PC-9 (cell line): ENCODE data around the gene TMPRSS12. TPM values are rescaled to one million over a fixed set of nuclear protein-coding genes. Genes with fewer than 3 reads are reported as not detected.

Experiments
- BruUV-seq: library from RNA; stranded (reverse); fragments of 400-500 nt; replicated peaks from 2 replicates; lab custom pipeline; 2021; lab: Mats Ljungman, UMichigan
- CTCF ChIA-PET: fragments of 300-600 bp; sonication (Branson Sonifier 250); formaldehyde crosslinking; loops from one replicate; lab custom pipeline; 2022; ENCODE audit warnings: antibody characterized with exemption; lab: Charles Lee
- POLR2A ChIA-PET: fragments of 300-600 bp; sonication (Branson Sonifier 250); formaldehyde crosslinking; loops from one replicate; lab custom pipeline; 2022; ENCODE audit warnings: antibody characterized with exemption; ENCODE audit not compliant: unreplicated experiment; lab: Charles Lee
- DNase-seq, 2 experiments: peaks; one replicate each; pipeline versions ENCODE4 v3.0.0 to v3.0.0-alpha.2; 2015 to 2022; ENCODE audit warnings: mixed read lengths in 1 of 2
- H2AFZ ChIP-seq: fragments of 200-600 bp; sonication (generic); 2 replicates; pipeline ENCODE4 v1.8.1; 2017; ENCODE audit warnings: antibody characterized with exemption
- H3F3A ChIP-seq: fragments of 200-600 bp; sonication (generic); 2 replicates; pipeline ENCODE4 v1.8.1; 2017; ENCODE audit warnings: antibody characterized with exemption, mild to moderate bottlenecking, low read depth; ENCODE audit not compliant: insufficient read depth
- H3K27ac ChIP-seq: fragments of 200-600 bp; sonication (generic); 2 replicates; pipeline ENCODE4 v1.6.1; 2016; ENCODE audit warnings: mixed run types
- H3K27me3 ChIP-seq: fragments of 200-600 bp; sonication (generic); 2 replicates; pipeline ENCODE4 v1.6.1; 2016; ENCODE audit warnings: low read depth, mixed run types; ENCODE audit not compliant: insufficient read depth
- H3K36me3 ChIP-seq: fragments of 200-600 bp; sonication (generic); 2 replicates; pipeline ENCODE4 v1.6.1; 2016; ENCODE audit warnings: low read depth, mixed run types
- H3K4me1 ChIP-seq: fragments of 200-600 bp; sonication (generic); replicated peaks from 2 replicates; pipeline ENCODE4 v1.6.1; 2016; ENCODE audit warnings: mixed run types; ENCODE audit not compliant: insufficient read depth
- H3K4me2 ChIP-seq: fragments of 200-600 bp; sonication (generic); 2 replicates; pipeline ENCODE4 v1.6.1; 2017; ENCODE audit warnings: mixed run types
- H3K4me3 ChIP-seq: fragments of 200-600 bp; sonication (generic); 2 replicates; pipeline ENCODE4 v1.6.1; 2016; ENCODE audit warnings: mixed run types
- H3K79me2 ChIP-seq: fragments of 200-600 bp; sonication (generic); 2 replicates; pipeline ENCODE4 v1.6.1; 2017; ENCODE audit warnings: low read depth, mixed run types
- H3K9me2 ChIP-seq: fragments of 200-600 bp; sonication (generic); 2 replicates; pipeline ENCODE4 v1.8.1; 2017; ENCODE audit warnings: mild to moderate bottlenecking; ENCODE audit not compliant: insufficient read depth
- H3K9me3 ChIP-seq: fragments of 200-600 bp; sonication (generic); 2 replicates; pipeline ENCODE4 v1.8.1; 2016; ENCODE audit warnings: low read depth; ENCODE audit not compliant: insufficient read depth
- H4K20me1 ChIP-seq: fragments of 200-600 bp; sonication (generic); 2 replicates; pipeline ENCODE4 v1.8.1; 2017; ENCODE audit not compliant: insufficient read depth
- CTCF ChIP-seq: fragments of 200-600 bp; sonication (generic); conservative IDR thresholded peaks from 2 replicates; pipeline ENCODE4 v1.6.1; 2017; ENCODE audit warnings: mixed run types, antibody characterized with exemption, mild to moderate bottlenecking, moderate library complexity
- EZH2 ChIP-seq: fragments of 200-600 bp; sonication (generic); IDR thresholded peaks from 2 replicates; pipeline ENCODE4 v1.8.0; 2017; ENCODE audit warnings: antibody characterized with exemption, low read depth
- intact Hi-C: fragments of 100-400 bp; cut with micrococcal nuclease; formaldehyde crosslinking; loops from one replicate; pipeline ENCODE4 v1.10.0; 2022; ENCODE audit not compliant: unreplicated experiment
- total RNA-seq: library from RNA; stranded (reverse); gene quantifications from 2 replicates; pipeline ENCODE4 v1.2.3, GENCODE V29; 2021

The TMPRSS12 gene
- total RNA-seq, 1 experiment from 2014 or later: not detected

GRCh38 chr12:50934981-50935807 lies 92.5 kb downstream of the TMPRSS12 start:
- Histone ChIP-seq H3K79me2 (no peaks in the 10 kb centered on the region), H3K27ac (peak overlapping the region; percentile 31; the same call in 1 of the 2 replicates), H2AFZ (0 out of 2 replicates have a peak overlapping the region, but pooled peaks have one; percentile 42), H3K9me2 (no peaks in the 10 kb centered on the region), H3K27me3 (no peaks in the 10 kb centered on the region), H3K4me1 (peaks cover 13% of the 10 kb centered on the region), H3K4me3 (no peak overlapping the region), H3F3A (peaks cover 4% of the 10 kb centered on the region; the same call in 1 of the 2 replicates), H4K20me1 (no peaks in the 10 kb centered on the region), H3K4me2 (peak overlapping the region; percentile 34), H3K9me3 (no peaks in the 10 kb centered on the region), H3K36me3 (no peaks in the 10 kb centered on the region)
- BruUV-seq: no TSS peak
- ChIA-PET POLR2A (no interaction called here), CTCF (interaction anchor here (0.6 kb wide), 1 partner anchor 110 kb away, joined by 6 read pairs; no protein-coding TSS in a partner anchor)
- TF ChIP-seq CTCF (no peak), EZH2 (no peak)
- intact Hi-C loops: no loop called here
- peak in 1 of 2 experiments; percentile 47 for DNase-seq

GRCh38 chr12:50936821-50937530 lies 94.2 kb downstream of the TMPRSS12 start:
- Histone ChIP-seq H3K4me1 (peaks cover 13% of the 10 kb centered on the region), H4K20me1 (no peaks in the 10 kb centered on the region), H2AFZ (no peak overlapping the region), H3K79me2 (no peaks in the 10 kb centered on the region), H3K9me2 (no peaks in the 10 kb centered on the region), H3K4me2 (no peak overlapping the region), H3K27me3 (no peaks in the 10 kb centered on the region), H3K9me3 (no peaks in the 10 kb centered on the region), H3K36me3 (no peaks in the 10 kb centered on the region), H3F3A (peaks cover 4% of the 10 kb centered on the region; the same call in 1 of the 2 replicates), H3K4me3 (no peak overlapping the region), H3K27ac (no peak overlapping the region)
- TF ChIP-seq CTCF: no peak
- BruUV-seq: no TSS peak
- no peak for DNase-seq
- POLR2A ChIA-PET: no interaction called here
- intact Hi-C loops: no loop called here
- CTCF ChIA-PET: no interaction called here

Other genes starting within 250 kb of the TMPRSS12 start
- gene ATF1, start 78.8 kb upstream of the TMPRSS12 start, total RNA-seq: 29.8 and 37.9 TPM in 2 replicates
- not detected in 2 replicates for gene HIGD1C, start 109.6 kb downstream of the TMPRSS12 start, total RNA-seq
- 45.7 and 49.0 TPM in 2 replicates for gene SLC11A2, start 183.5 kb downstream of the TMPRSS12 start, total RNA-seq
- gene LETMD1, start 205.4 kb downstream of the TMPRSS12 start, total RNA-seq: 81.9 and 87.4 TPM in 2 replicates
- gene CSRNP2, start 240.7 kb downstream of the TMPRSS12 start, total RNA-seq: 19.3 and 23.1 TPM in 2 replicates